ENCODE measurements around the gene OR56A3. TPM values are rescaled to one million over a fixed set of nuclear protein-coding genes. Genes with fewer than 3 reads are reported as not detected.

The OR56A3 gene
- total and polyA plus RNA-seq, 8 donors = not detected

DNA sequence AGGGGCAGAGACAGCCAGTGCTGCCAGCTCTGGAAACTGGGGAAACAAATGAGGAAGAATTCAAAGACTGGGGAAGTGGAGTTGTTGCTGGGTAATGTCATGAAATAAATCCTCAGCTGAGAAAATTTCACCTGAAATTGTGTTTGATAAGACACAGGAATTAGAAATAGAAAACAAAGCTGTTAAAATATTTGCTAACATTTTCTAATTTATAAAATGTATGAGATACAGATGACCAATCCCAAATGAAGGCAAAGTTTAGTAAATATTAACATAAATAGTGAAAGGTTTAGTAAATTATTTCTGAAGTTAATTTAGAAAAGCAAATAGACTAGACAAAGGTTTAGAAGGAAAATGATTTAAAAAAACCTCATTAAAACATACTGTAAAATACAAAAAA, 26.3 kb downstream of the OR56A3 start, which contains the start of gene OR56A5:
TSS of gene OR56A5 (minus strand) at position 101 of the 400 bp plus-strand sequence. CDS start at position 101, 0 bp downstream.
- H3K27me3 ChIP-seq = no peaks in the 10 kb centered on the region
- DNase-seq (no peak), ATAC-seq (no peak)
- no peak within 1 kb of the TSS for H3K4me3 ChIP-seq
- H3K4me1 ChIP-seq = no peaks in the 10 kb centered on the region
- peaks cover 0 to 11% of the 10 kb centered on the region in 2 donors for H3K9me3 ChIP-seq
- intact Hi-C loops (cut with DNase I) = no loop called here
- no peaks in the 10 kb centered on the region for H3K36me3 ChIP-seq
- TF ChIP-seq, protein P1, sequence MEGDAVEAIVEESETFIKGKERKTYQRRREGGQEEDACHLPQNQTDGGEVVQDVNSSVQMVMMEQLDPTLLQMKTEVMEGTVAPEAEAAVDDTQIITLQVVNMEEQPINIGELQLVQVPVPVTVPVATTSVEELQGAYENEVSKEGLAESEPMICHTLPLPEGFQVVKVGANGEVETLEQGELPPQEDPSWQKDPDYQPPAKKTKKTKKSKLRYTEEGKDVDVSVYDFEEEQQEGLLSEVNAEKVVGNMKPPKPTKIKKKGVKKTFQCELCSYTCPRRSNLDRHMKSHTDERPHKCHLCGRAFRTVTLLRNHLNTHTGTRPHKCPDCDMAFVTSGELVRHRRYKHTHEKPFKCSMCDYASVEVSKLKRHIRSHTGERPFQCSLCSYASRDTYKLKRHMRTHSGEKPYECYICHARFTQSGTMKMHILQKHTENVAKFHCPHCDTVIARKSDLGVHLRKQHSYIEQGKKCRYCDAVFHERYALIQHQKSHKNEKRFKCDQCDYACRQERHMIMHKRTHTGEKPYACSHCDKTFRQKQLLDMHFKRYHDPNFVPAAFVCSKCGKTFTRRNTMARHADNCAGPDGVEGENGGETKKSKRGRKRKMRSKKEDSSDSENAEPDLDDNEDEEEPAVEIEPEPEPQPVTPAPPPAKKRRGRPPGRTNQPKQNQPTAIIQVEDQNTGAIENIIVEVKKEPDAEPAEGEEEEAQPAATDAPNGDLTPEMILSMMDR (IDR thresholded peaks at IDR 0.05) = no peak
- H3K27ac ChIP-seq = no peak within 1 kb of the TSS

DNA sequence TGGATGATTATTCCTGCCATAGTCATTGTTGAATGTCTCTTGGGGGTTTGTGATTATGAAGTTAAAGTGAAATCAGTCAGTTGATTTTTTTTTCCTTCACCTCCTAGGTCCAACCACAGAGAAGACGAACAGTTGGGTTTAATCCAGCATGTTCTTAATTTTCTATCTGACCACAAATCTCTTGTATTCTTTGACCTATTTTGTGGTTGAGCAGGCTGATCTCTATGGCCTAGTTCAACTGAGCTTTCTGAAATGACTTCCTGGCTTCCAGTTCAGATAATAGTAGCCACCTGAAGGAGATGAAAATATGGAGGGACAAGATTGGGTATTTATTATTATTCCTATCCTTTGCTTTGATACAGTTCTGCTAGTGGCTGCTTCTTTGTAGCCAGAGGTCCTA, 31.5 kb downstream of the OR56A3 start:
- TF ChIP-seq, protein P1 (IDR thresholded peaks at IDR 0.05) = no peak
- ATAC-seq = no peak
- Histone ChIP-seq H3K9me3 (peaks cover 0 to 6% of the 10 kb centered on the region in 2 donors), H3K4me1 (no peaks in the 10 kb centered on the region), H3K27me3 (no peaks in the 10 kb centered on the region), H3K27ac (no peak overlapping the region), H3K4me3 (no peak overlapping the region), H3K36me3 (no peaks in the 10 kb centered on the region)
- intact Hi-C loops (cut with DNase I) = no loop called here
- no peak for DNase-seq

DNA sequence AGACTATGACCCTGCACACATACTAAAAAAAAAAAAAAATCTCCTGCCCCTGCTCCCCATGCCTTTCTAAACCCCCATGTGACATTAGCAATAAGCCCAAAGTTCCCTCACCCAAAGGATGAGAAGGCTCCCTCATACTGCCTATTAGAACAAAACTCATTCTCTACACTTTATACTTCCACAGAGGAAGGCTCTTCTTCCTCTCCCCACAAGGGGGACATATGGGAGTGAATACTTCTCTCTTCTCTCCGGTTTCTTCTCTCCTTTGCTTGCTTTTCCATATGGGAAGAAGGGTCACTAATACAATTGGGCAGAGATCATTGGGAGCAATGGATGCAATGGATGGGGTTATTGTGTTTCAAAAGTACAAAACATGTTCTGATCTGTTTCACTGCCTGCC, 41.4 kb downstream of the OR56A3 start:
- no peak for ATAC-seq
- intact Hi-C loops (cut with DNase I) = no loop called here
- peaks cover 0 to 5% of the 10 kb centered on the region in 2 donors for H3K9me3 ChIP-seq
- H3K36me3 ChIP-seq = no peaks in the 10 kb centered on the region
- no peak for DNase-seq
- peaks cover 0 to 3% of the 10 kb centered on the region in 2 donors for H3K27me3 ChIP-seq
- H3K27ac ChIP-seq = no peak overlapping the region
- no peaks in the 10 kb centered on the region for H3K4me1 ChIP-seq
- TF ChIP-seq, protein P1 (IDR thresholded peaks at IDR 0.05) = no peak
- H3K4me3 ChIP-seq = no peak overlapping the region

DNA sequence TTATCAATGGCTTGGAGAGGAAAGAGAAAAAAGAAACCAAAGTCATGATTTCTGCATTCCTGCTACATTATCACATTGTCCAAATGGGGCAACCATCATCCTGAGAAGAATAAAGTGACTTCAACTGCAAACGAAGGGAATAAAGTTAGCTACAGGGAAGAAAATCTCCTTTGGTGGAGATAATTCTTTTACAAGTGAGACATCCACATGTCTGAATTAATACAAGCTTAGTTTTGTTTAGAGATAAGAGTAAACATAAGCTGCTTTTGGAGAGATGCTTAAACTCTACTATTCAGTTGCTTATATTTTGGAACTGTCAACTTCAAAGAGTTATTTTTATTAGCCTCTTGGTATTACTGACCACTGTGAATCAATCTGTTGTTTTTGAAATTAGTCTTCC, 44.8 kb downstream of the OR56A3 start, which contains the start of gene OR52L1:
TSS of gene OR52L1 (minus strand) at position 101 of the 400 bp plus-strand sequence. CDS start at position 46, 55 bp downstream.
- no peaks in the 10 kb centered on the region for H3K4me1 ChIP-seq
- no peaks in the 10 kb centered on the region for H3K36me3 ChIP-seq
- TF ChIP-seq, protein P1 (IDR thresholded peaks at IDR 0.05) = no peak
- no peak within 1 kb of the TSS for H3K4me3 ChIP-seq
- H3K9me3 ChIP-seq = no peaks in the 10 kb centered on the region
- no peak within 1 kb of the TSS for H3K27ac ChIP-seq
- ATAC-seq (no peak), DNase-seq (no peak)
- intact Hi-C loops (cut with DNase I) = no loop called here
- peaks cover 0 to 3% of the 10 kb centered on the region in 2 donors for H3K27me3 ChIP-seq

DNA sequence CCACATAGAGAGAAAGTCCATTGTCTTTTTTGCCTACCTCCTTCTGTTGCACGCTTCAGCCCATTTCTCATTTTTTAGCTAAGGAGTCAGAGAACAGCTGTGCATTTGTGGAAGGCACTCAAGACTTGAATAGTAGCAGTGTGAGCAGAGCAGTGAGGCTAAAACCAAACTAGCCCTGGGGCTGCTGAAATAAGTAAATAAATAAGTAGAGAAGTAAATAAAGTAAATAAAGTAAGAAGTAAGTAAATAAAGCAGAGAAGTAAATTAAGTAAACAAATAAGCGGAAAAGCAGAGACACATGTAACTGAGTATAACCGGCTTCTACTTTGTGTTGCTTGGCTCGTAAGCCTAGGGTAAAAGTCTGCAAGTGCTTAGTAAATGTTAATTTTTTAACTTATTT, 47.2 kb downstream of the OR56A3 start:
- no peak overlapping the region for H3K27ac ChIP-seq
- DNase-seq (no peak), ATAC-seq (no peak)
- H3K36me3 ChIP-seq = no peaks in the 10 kb centered on the region
- H3K27me3 ChIP-seq = no peaks in the 10 kb centered on the region
- H3K9me3 ChIP-seq = no peaks in the 10 kb centered on the region
- no peaks in the 10 kb centered on the region for H3K4me1 ChIP-seq
- no peak overlapping the region for H3K4me3 ChIP-seq
- TF ChIP-seq, protein P1 (IDR thresholded peaks at IDR 0.05) = no peak
- intact Hi-C loops (cut with DNase I) = no loop called here
